Measurements from ENCODE around the gene IRF3.
A peak's percentile ranks its signal among the peaks of the same experiment; 100 is the strongest.

IRF3 gene

GRCh38 chr19:49665036-49665350 lies 664 bp downstream of the IRF3 start:
- no peak for DNase-seq

GRCh38 chr19:49664171-49665035 lies 1.3 kb downstream of the IRF3 start:
- peak; percentile 95 to 97 for DNase-seq

GRCh38 chr19:49663224-49663623 lies 2.4 kb downstream of the IRF3 start:
- DNase-seq = no peak

- DNase-seq = no peak
Observed at GRCh38 chr19:49662011-49662410, 3.6 kb downstream of the IRF3 start.

GRCh38 chr19:49660338-49660961 lies 5.2 kb downstream of the IRF3 start:
- DNase-seq = no peak

GRCh38 chr19:49658566-49659442 lies 6.9 kb downstream of the IRF3 start:
- no peak for DNase-seq

GRCh38 chr19:49658139-49658517 lies 7.5 kb downstream of the IRF3 start:
- DNase-seq = no peak

- DNase-seq = no peak
Observed at GRCh38 chr19:49657493-49658138, 8.0 kb downstream of the IRF3 start.

- no peak for DNase-seq
Observed at GRCh38 chr19:49656456-49657109, 9.1 kb downstream of the IRF3 start.

GRCh38 chr19:49655570-49656455 lies 9.8 kb downstream of the IRF3 start:
- no peak for DNase-seq

GRCh38 chr19:49654581-49654980 lies 11.1 kb downstream of the IRF3 start:
- no peak for DNase-seq

- DNase-seq = no peak
Observed at GRCh38 chr19:49653466-49653806, 12.2 kb downstream of the IRF3 start.

- DNase-seq = no peak
Observed at GRCh38 chr19:49652551-49653465, 12.8 kb downstream of the IRF3 start.

GRCh38 chr19:49651820-49652550 lies 13.7 kb downstream of the IRF3 start:
- DNase-seq = no peak

- DNase-seq = no peak
Observed at GRCh38 chr19:49651029-49651819, 14.4 kb downstream of the IRF3 start.

GRCh38 chr19:49646586-49646985 lies 19.1 kb downstream of the IRF3 start:
- no peak for DNase-seq

- no peak for DNase-seq
Observed at GRCh38 chr19:49645995-49646394, 19.7 kb downstream of the IRF3 start.

GRCh38 chr19:49645592-49645991 lies 20.1 kb downstream of the IRF3 start:
- no peak for DNase-seq

GRCh38 chr19:49643466-49643865 lies 22.2 kb downstream of the IRF3 start:
- DNase-seq = peak; percentile 16 to 34

Measured in activated CD4-positive, alpha-beta T cell treated with anti-CD3 and anti-CD28 coated beads, Interleukin-2, amount 50 U/mL, for 48 hours (primary cell).